Stimulated activated naive CD8-positive, alpha-beta T cell treated with anti-CD3 and anti-CD28 coated beads, Interleukin-15, Interleukin-2, amounts not matched to agents 100 ng/mL and 50 ng/mL, for 24 hours (primary cell): ENCODE data around the gene NOP9.

Source experiments
- H3K27ac Mint-ChIP-seq: one replicate; pipeline ENCODE4 v1.8.0; 2021; ENCODE audit warnings: mild to moderate bottlenecking, mixed read lengths
- H3K27me3 Mint-ChIP-seq: one replicate; pipeline ENCODE4 v1.8.0; 2021; ENCODE audit warnings: mixed read lengths
- H3K36me3 Mint-ChIP-seq: one replicate; pipeline ENCODE4 v1.8.0; 2021; ENCODE audit warnings: low read depth, mixed read lengths
- H3K4me1 Mint-ChIP-seq: one replicate; pipeline ENCODE4 v1.8.0; 2021; ENCODE audit warnings: low read depth, mixed read lengths
- H3K4me3 Mint-ChIP-seq: one replicate; pipeline ENCODE4 v1.8.0; 2021; ENCODE audit warnings: mild to moderate bottlenecking, mixed read lengths
- H3K9me3 Mint-ChIP-seq: one replicate; pipeline ENCODE4 v1.8.0; 2021; ENCODE audit warnings: mixed read lengths

The NOP9 gene

GRCh38 chr14:24260026-24260779, 39.4 kb upstream of the NOP9 start:
- Mint-ChIP-seq H3K4me3 (no peak overlapping the region), H3K27ac (no peak overlapping the region), H3K9me3 (no peaks in the 10 kb centered on the region), H3K27me3 (no peaks in the 10 kb centered on the region), H3K4me1 (no peaks in the 10 kb centered on the region), H3K36me3 (peaks cover 6% of the 10 kb centered on the region)

DNA sequence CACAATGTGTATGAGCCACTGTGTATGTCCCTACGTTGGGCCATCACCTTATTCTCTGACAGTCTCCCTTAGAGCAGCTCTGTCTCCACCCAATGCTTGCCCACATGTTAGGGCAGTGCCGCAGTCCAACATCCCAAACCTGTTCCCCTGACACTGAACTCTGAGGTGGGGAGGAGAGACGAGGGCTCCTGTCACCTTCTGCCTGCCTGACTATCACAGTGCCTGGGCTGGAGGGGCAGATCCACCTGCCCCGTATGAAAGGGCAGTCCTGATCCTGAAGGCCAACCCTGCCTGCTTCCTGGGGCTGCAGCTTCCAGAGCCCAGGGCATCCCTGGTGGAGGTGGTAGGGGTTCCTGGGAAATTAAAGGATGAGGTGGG, 38.9 kb upstream of the NOP9 start:
- H3K27me3 Mint-ChIP-seq = no peaks in the 10 kb centered on the region

DNA sequence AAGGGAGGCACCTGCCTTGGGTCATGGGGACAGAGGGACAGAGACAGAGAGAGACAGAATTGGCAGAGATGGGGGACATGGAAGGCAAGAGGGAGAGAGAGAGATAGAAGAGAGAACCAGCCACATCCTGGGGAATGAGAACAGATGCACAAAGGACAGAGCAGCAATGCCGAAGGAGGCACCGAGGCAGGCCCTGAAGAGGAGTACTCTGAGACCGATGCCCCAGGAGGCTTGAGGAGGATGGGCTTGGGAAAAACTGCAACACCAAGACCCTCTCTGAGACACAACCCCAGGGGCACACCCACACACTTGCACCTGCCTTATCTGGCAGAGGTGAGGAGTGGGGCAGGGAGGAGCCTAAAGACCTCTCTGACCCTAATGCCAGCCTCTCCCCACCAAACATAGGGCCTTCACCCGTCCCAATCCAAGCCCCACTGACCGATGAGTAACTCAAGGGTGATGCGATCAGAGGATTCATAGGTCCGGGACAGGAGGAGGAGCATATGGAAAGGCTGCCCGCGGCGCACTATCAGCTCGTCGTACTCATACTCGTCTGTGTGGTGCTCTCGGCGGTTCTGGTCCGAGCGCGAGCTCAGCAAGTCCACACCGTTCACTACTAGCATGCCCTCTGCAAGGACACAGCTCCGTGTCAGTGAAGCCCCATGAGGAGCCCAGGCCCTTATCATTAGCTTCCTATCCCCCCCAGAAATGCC, 38.2 kb upstream of the NOP9 start:
- Mint-ChIP-seq H3K4me3 (no peak overlapping the region), H3K27me3 (no peaks in the 10 kb centered on the region), H3K27ac (no peak overlapping the region), H3K9me3 (no peaks in the 10 kb centered on the region), H3K36me3 (peaks cover 8% of the 10 kb centered on the region), H3K4me1 (no peaks in the 10 kb centered on the region)

More for the DNA sequence above, 38.9 kb upstream of the NOP9 start:
- H3K9me3 Mint-ChIP-seq = no peaks in the 10 kb centered on the region
- peaks cover 4% of the 10 kb centered on the region for H3K36me3 Mint-ChIP-seq
- no peak overlapping the region for H3K4me3 Mint-ChIP-seq
- no peaks in the 10 kb centered on the region for H3K4me1 Mint-ChIP-seq
- no peak overlapping the region for H3K27ac Mint-ChIP-seq

DNA sequence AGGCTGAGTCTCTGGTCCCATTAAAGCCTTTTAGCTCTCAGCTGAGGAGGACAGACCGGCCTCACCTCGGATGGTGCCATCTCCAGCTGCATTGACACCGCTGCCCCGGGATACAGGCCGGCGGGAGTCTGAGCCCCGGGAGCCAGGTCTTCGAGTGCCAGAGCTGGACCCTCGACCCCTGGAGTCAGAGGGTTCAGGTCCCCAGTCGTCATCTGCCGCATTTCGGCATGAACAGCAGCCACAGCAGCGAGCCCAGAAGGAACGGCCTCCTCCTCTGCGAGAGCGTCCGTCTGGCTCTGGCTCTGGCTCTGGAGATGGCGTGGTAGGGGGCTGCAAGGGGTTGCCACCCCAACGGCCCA, 37.7 kb upstream of the NOP9 start:
- H3K36me3 Mint-ChIP-seq = peaks cover 13% of the 10 kb centered on the region
- no peaks in the 10 kb centered on the region for H3K27me3 Mint-ChIP-seq
- H3K4me3 Mint-ChIP-seq = no peak overlapping the region
- H3K9me3 Mint-ChIP-seq = no peaks in the 10 kb centered on the region
- H3K4me1 Mint-ChIP-seq = no peaks in the 10 kb centered on the region
- no peak overlapping the region for H3K27ac Mint-ChIP-seq

DNA sequence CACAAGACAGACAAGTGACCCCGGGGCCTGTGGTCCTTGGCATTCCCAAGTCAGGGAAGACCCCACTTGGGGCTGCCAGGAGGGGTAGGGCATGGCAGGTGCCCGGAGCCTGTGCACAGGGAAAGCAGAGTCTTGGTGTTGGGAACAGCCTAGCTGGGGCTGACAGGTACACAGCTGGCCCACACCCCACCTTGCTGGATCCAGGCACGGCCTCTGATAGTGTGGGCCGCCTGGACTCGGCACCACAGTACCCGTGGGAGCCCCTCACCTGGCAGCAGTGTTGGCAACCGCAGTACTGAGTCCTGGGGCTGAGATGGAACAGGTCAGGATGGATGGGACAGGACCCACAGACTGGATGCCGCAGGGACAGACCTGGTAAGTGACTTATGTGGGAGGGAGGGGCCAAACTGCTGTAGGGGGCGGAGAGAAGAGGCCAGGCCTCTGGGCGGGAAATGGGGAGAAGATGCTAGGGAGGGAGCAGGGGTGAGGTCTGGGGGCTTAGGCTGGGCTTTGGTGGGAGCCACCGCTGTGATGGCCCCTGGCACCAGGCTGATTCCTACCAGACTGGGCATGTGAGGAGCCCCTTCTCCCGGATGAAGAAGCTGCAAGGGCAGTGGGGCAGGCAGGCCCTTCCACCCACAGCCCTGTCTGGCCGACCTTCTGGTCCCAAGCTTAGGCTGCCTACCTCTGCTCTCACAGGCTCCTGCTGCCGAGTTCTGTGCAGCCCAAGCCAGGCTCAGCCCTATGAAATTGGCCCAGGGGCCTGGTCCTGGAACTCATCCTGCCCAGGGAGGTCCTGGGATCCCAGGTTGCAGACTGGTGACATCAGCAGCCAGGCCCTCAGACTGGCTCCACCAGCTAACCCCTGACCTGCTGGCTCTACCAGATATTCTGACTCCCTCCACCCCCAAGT, 36.6 kb upstream of the NOP9 start, which contains the start of gene TGM1:
Gene TGM1 (minus strand): TSS at position 357 of the 913 bp plus-strand sequence. CDS start 825 bp downstream, outside the sequence.
- H3K9me3 Mint-ChIP-seq = no peaks in the 10 kb centered on the region
- no peaks in the 10 kb centered on the region for H3K4me1 Mint-ChIP-seq
- no peak within 1 kb of the TSS for H3K4me3 Mint-ChIP-seq
- no peak within 1 kb of the TSS for H3K27ac Mint-ChIP-seq
- H3K27me3 Mint-ChIP-seq = no peaks in the 10 kb centered on the region
- peaks cover 19% of the 10 kb centered on the region for H3K36me3 Mint-ChIP-seq

DNA sequence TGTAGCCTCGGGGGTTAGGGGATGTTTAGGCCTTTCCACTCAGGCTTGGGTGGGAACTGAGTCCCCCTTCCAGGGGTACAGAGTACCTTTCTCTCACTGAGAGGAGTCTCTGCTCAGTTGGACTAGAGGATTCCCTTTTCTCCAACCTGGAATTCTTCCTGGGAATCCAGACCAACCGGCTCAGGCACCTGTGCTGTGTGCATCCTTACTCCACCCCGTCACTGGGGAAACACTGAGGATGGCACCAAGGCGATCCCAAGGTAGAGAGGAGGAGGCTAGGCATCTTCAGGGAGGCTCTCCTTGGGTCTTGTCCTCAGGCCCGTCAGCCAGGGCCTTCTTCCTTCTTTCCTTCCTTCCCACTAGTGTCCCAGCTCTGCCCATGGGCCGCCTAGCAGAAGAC, 35.8 kb upstream of the NOP9 start:
- H3K27ac Mint-ChIP-seq = no peak overlapping the region
- H3K4me3 Mint-ChIP-seq = no peak overlapping the region
- H3K27me3 Mint-ChIP-seq = no peaks in the 10 kb centered on the region
- H3K36me3 Mint-ChIP-seq = peaks cover 19% of the 10 kb centered on the region
- no peaks in the 10 kb centered on the region for H3K9me3 Mint-ChIP-seq
- H3K4me1 Mint-ChIP-seq = no peaks in the 10 kb centered on the region

DNA sequence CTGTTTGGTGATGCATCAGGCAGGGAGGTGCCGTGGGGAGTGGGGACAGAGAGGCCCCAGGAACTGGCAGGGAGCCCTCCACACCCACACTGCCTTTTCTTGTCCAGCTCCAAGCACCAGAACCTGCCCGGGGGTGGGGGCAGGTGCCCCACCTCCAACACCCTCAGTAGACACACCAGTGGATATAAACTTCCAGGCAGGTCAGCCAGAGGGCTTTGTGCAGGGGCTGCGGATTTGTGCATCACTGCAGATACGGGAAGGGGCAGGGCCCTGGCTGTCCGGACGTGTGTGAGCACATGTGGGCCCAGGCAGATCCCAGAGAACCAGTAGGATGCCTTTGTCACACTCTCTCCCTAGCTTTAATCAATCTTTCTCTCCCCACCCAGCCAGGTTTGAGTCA, 35.4 kb upstream of the NOP9 start:
- H3K4me1 Mint-ChIP-seq = no peaks in the 10 kb centered on the region
- H3K36me3 Mint-ChIP-seq = peaks cover 19% of the 10 kb centered on the region
- no peak overlapping the region for H3K4me3 Mint-ChIP-seq
- H3K27me3 Mint-ChIP-seq = no peaks in the 10 kb centered on the region
- H3K27ac Mint-ChIP-seq = no peak overlapping the region
- no peaks in the 10 kb centered on the region for H3K9me3 Mint-ChIP-seq

DNA sequence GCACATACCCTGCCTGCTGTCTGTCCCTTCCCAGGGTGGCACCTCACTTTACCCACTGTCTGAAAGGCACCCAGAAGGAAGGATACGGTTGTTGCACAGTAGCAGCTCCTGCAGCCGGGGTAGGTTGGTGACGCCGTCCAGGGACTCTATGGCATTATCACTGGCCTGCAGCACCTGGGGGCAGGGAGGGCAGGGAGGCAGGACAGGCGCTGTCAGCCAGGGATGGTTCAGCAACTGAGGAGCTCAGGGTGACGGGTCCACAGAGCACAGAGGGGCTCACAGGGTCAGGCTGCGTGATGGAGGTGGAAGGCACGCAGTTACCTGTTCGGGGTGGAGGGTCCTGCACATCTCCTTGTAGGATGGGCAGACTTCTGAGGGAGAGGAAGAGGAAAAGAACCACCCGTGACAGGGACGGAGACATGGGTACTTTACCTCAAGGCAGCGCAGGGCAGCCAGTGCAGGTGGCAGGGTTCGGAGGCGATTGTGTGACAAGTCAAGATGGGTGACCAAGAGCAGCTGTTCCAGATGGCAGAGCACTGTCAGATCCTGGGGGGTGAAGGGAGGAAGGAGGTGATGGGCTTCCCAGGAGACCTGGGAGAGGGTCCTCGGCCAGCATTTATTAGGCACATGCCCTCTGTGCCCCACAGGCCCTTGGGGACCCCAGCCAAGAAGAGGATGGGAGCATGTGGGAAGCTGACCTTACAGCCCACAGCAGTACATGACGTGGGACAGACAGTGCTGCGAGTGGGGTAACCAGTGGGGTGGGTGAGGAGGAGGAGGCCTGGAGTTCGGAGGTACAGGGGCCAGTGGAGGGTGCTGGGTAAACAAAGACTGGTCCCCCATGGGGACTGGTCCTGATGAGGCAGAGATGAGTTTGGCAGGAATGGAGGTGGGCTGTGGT, 33.1 kb upstream of the NOP9 start:
- Mint-ChIP-seq H3K36me3 (peaks cover 15% of the 10 kb centered on the region), H3K9me3 (no peaks in the 10 kb centered on the region), H3K4me1 (peaks cover 10% of the 10 kb centered on the region), H3K27me3 (no peaks in the 10 kb centered on the region), H3K4me3 (no peak overlapping the region), H3K27ac (no peak overlapping the region)

- no peak overlapping the region for H3K27ac Mint-ChIP-seq
- no peaks in the 10 kb centered on the region for H3K9me3 Mint-ChIP-seq
- no peaks in the 10 kb centered on the region for H3K27me3 Mint-ChIP-seq
- peaks cover 15% of the 10 kb centered on the region for H3K36me3 Mint-ChIP-seq
- peaks cover 20% of the 10 kb centered on the region for H3K4me1 Mint-ChIP-seq
- no peak overlapping the region for H3K4me3 Mint-ChIP-seq
These were observed 32.1 kb upstream of the NOP9 start for GRCh38 chr14:24267516-24267915.

DNA sequence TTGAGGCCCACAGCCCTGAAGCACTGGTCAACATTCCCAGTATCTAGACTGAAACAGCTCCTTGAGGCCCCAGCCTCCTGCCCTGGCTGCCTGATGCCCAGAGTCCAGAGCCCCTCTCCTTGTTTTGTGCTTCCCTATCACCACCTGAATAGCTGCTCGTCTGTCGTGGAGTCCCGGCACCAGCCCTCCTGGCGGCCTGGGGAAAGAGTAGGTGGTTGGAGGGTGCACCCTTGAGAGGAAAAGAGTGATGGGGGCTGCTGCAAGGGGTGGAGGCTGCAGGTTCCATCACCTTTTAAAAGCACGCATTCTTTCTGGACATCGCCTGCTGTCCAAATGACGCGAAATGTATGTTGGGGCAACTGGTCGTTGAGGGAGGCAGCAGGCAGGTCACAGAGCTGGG, 31.4 kb upstream of the NOP9 start:
- Mint-ChIP-seq H3K27ac (no peak overlapping the region), H3K4me1 (peaks cover 27% of the 10 kb centered on the region), H3K27me3 (no peaks in the 10 kb centered on the region), H3K4me3 (no peak overlapping the region), H3K36me3 (peaks cover 15% of the 10 kb centered on the region), H3K9me3 (no peaks in the 10 kb centered on the region)

- Mint-ChIP-seq H3K9me3 (no peaks in the 10 kb centered on the region), H3K27me3 (no peaks in the 10 kb centered on the region), H3K36me3 (peaks cover 15% of the 10 kb centered on the region), H3K4me3 (no peak overlapping the region), H3K4me1 (peaks cover 38% of the 10 kb centered on the region), H3K27ac (no peak overlapping the region)
These were observed 30.3 kb upstream of the NOP9 start for GRCh38 chr14:24269368-24269767.

DNA sequence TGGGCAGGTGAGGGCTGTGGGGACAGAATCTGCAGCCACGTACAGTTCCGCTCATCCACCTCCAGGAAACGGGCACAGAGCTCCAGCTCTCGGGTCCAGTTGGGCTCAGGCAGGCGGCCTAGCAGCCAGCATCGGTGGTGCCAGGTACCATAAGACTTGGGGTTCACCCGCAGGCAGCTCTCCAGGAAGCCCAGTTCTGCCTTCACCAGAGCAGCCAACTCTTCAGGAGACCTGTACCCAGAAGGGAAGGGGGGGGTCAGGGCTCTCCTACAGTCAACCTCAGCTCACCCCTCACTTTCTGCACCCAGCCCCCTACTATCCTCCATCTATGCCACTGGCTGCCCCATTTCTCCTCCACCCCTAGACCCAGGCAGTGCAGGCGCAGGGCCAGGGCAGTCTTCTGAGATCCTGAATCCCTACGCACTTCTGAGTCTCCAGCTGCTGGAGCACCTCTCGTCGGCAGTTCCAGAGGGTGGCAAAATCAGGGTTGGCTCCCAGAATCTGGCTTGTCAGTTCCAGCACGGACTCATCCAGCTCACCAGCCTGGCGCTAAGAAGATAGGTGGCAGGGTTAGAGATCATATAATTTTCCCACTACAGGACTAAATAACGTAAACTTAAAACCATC, 29.6 kb upstream of the NOP9 start:
- Mint-ChIP-seq H3K36me3 (peaks cover 15% of the 10 kb centered on the region), H3K27ac (no peak overlapping the region), H3K4me3 (peak overlapping the region; percentile 83), H3K4me1 (peaks cover 42% of the 10 kb centered on the region), H3K27me3 (no peaks in the 10 kb centered on the region), H3K9me3 (no peaks in the 10 kb centered on the region)

DNA sequence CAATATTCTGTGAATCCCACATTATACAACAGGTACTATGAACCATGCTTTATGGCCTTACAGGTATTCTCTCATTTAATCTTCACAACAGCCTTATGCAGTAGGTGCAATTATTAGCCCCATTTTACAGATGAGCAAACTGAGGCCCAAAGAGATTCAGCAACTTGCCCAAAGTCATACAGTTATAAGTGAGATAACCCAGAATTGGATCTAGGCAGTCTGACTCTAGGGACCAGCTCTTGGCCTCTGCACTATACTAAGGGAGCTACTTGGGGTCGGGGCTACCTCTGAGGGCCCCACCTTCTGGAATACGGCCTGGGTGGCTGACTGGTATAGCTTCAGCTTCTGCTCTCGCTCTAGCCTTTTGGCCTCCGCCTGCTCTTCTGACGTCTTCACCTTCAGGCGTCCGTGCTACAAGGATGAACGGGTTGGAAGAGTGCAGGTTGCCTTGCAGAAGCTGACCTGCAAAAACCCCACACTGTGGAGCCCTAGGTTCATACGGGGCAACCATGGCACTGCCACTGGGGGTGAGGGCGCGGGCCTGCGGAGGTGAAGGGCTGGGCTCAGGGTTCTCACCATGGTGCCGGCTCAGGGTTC, 29.0 kb upstream of the NOP9 start:
- H3K4me1 Mint-ChIP-seq = peaks cover 48% of the 10 kb centered on the region
- H3K27ac Mint-ChIP-seq = peak overlapping the region; percentile 88
- peaks cover 15% of the 10 kb centered on the region for H3K36me3 Mint-ChIP-seq
- no peaks in the 10 kb centered on the region for H3K27me3 Mint-ChIP-seq
- H3K9me3 Mint-ChIP-seq = no peaks in the 10 kb centered on the region
- H3K4me3 Mint-ChIP-seq = peak overlapping the region; percentile 83
